Fibroblast of villous mesenchyme (primary cell): Measurements from ENCODE around the gene PTF1A. TPM values are rescaled to one million over a fixed set of nuclear protein-coding genes. Genes with fewer than 3 reads are reported as not detected.

ENCODE experiments used
- DNase-seq: peaks from one replicate; pipeline ENCODE4 v3.0.0-alpha.2; 2010; ENCODE audit warnings: low read depth
- H3K4me3 ChIP-seq: 2 replicates; pipeline ENCODE4 v1.5.1; 2011; ENCODE audit warnings: low read depth, mild to moderate bottlenecking, low read length
- total RNA-seq: library from RNA; depleted of rRNA; stranded (reverse); fragments of >200 nt; gene quantifications from 2 replicates; pipeline ENCODE4 v1.2.3, GENCODE V29; 2012
- TF ChIP-seq, protein P1 (sequence below): IDR thresholded peaks from 2 replicates; pipeline ENCODE4 v1.5.1; 2012; ENCODE audit warnings: low read depth, mild to moderate bottlenecking, low read length; ENCODE audit not compliant: insufficient read depth

The PTF1A gene
- total RNA-seq, 1 donor, result not detected

DNA sequence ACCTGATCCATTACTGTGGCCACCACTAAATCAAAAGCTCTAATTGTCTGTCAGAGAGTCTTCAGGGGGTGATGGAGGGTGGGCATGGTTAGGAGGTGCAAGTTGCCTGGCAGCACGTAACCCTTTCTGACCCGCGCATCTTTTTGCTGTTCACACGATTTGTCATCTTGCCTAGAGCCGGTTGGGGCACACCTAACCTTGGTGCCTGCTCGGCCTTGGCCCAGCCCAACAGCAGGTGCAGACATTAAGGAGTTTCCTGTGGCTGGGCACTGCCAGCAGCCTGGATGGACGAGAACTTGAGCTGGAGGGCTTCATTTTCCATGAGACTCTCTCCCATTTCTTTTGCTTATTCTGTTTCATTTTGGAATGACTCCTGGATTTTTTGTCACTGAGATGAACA lies 41.0 kb upstream of the PTF1A start:
- TF ChIP-seq, protein P1, sequence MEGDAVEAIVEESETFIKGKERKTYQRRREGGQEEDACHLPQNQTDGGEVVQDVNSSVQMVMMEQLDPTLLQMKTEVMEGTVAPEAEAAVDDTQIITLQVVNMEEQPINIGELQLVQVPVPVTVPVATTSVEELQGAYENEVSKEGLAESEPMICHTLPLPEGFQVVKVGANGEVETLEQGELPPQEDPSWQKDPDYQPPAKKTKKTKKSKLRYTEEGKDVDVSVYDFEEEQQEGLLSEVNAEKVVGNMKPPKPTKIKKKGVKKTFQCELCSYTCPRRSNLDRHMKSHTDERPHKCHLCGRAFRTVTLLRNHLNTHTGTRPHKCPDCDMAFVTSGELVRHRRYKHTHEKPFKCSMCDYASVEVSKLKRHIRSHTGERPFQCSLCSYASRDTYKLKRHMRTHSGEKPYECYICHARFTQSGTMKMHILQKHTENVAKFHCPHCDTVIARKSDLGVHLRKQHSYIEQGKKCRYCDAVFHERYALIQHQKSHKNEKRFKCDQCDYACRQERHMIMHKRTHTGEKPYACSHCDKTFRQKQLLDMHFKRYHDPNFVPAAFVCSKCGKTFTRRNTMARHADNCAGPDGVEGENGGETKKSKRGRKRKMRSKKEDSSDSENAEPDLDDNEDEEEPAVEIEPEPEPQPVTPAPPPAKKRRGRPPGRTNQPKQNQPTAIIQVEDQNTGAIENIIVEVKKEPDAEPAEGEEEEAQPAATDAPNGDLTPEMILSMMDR, result no peak
- DNase-seq, result no peak
- H3K4me3 ChIP-seq, result no peak overlapping the region

DNA sequence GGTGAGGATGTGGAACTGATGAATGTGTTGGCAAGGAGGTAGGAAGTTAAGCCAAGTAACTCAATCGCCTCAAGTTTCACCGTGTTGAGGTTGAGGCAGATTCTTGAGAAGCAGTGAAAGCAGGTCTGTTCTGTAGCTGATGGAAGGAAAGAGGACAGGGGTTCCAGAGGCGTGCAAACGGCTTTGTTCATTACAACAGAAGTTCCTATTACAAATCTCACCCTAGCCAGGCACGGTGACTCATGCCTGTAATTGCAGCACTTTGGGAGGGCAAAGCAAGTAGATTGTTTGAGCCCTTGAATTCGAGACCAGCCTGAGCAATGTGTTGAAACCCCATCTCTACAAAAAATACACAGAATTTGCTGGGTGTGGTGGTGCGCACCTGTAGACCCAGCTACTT lies 36.9 kb upstream of the PTF1A start:
- H3K4me3 ChIP-seq, result no peak overlapping the region
- TF ChIP-seq, protein P1, result no peak
- DNase-seq, result peak; percentile 4

DNA sequence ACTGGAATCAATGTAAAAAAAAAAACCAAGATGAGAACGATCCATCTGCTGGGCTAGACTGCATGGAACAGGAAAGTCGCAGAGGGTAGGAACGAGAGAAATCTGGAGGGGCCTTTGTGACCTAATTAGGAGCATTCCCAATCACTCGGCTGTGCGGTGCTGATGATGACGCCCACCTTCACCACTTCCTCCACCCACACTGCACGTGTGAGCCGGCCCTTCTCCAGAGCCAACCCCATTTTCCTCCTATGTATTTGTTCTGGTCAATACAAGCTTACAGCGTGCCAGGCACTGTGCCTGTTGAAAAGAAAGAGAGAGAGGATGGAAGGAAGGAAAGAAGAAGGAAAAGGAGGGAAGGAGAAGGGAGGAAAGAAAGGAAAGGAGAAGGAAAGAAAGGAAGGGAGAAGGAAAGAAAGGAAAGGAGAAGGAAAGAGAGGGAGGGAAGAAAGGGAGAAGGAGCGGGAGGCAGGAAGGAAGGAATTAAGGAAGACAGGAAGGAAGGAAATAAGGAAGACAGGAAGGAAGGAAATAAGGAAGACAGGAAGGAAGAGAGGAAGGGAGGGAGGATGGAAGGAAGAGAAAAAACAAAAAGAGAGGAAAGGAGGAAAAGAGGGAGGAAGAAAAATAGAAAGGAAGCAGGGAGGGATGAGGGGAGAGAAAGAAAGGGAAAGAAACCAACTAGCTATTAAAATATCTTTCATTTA lies 35.5 kb upstream of the PTF1A start:
- TF ChIP-seq, protein P1, result no peak
- DNase-seq, result no peak
- no peak overlapping the region for H3K4me3 ChIP-seq

DNA sequence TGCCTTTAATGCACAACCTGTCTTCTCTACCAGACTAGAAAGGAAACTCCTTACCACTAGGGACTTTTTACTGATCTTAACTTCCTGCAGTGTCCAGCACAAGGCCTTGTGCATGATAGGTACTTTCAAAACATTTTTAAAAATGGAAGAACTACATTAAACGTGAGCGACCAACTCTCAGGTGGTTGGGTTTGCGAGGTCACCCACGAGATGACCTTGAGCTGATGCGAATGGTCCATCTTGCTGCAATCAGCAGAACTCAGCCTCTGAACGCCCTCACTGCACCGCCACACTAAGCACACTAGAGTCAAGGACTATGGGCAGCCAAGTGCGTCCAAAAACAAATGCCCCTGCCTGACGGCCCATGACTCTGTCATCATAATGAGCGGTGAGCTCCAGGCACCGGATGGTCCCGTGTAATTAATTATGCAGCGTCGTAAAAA lies 34.9 kb upstream of the PTF1A start:
- TF ChIP-seq, protein P1, result no peak
- no peak overlapping the region for H3K4me3 ChIP-seq
- DNase-seq, result no peak

DNA sequence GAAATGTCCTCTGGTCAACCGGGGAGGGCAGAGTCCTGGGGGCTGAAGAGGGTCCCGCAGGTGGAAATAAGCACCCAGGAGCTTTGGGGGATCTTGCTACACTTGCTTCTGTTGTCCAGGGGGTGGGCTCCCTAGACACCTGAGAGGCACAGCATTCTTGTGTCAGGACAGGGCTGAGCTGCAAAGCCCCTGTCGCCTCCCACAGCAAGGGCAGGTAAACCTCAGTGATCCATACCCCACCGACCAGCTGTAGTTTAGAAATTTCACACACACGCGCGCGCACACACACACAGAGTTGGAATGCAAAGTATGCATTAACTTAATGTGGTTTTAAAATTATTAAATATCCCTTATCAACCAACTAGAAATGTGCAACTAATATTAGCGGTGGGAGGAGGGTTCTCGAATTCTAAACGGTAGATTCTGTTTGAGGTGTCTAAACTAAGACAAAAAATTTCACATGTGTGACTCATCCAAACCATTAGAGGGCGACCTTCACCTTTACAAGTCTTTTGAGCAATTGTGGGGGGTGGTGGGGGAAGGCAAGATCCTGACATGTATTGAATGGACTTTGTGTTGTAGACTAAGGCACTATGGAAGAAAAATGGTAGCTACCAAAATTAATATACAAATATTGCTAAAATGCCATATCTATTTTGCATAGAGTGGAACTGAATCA lies 34.3 kb upstream of the PTF1A start:
- no peak overlapping the region for H3K4me3 ChIP-seq
- TF ChIP-seq, protein P1, result no peak
- peak; percentile 48 for DNase-seq

DNA sequence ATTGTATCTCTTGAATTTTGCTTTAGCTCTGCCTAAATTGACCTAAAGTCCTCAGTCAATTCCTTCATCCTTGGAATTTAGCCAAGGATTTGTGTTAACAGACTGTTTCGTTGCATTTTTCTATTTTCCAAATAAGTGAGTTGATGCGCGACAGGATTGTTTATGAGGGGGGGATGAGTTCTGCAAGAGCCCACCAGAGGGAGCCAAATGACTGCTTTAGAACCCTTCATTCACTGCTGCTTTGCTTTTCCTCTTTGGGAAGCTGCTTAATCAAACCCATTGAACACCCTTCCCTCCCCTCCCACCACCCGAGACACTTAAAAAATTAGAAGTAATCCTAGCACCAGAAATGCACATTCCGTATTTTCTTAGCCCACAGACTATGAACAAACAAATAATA lies 33.7 kb upstream of the PTF1A start:
- no peak overlapping the region for H3K4me3 ChIP-seq
- TF ChIP-seq, protein P1, result peak; percentile 87
- peak; percentile 63 for DNase-seq
